ENCODE measurements around the gene NR2E1. TPM values are rescaled to one million over a fixed set of nuclear protein-coding genes. Genes with fewer than 3 reads are reported as not detected.

NR2E1 gene
- total RNA-seq, 1 donor from 2014 or later: not detected

GRCh38 chr6:108163267-108163643 lies 2.6 kb upstream of the NR2E1 start:
- no peaks in the 10 kb centered on the region for H3K9me3 Mint-ChIP-seq
- no peak overlapping the region for H3K4me3 Mint-ChIP-seq
- no peak overlapping the region for H3K27ac Mint-ChIP-seq
- peaks cover 99% of the 10 kb centered on the region for H3K27me3 Mint-ChIP-seq (ENCODE audit: low read depth)
- no peak for DNase-seq (ENCODE audit: low spot score in 2 of 2, unreplicated experiment in 2 of 2)
- no peaks in the 10 kb centered on the region for H3K36me3 Mint-ChIP-seq
- TF ChIP-seq, protein P1, sequence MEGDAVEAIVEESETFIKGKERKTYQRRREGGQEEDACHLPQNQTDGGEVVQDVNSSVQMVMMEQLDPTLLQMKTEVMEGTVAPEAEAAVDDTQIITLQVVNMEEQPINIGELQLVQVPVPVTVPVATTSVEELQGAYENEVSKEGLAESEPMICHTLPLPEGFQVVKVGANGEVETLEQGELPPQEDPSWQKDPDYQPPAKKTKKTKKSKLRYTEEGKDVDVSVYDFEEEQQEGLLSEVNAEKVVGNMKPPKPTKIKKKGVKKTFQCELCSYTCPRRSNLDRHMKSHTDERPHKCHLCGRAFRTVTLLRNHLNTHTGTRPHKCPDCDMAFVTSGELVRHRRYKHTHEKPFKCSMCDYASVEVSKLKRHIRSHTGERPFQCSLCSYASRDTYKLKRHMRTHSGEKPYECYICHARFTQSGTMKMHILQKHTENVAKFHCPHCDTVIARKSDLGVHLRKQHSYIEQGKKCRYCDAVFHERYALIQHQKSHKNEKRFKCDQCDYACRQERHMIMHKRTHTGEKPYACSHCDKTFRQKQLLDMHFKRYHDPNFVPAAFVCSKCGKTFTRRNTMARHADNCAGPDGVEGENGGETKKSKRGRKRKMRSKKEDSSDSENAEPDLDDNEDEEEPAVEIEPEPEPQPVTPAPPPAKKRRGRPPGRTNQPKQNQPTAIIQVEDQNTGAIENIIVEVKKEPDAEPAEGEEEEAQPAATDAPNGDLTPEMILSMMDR (IDR thresholded peaks at IDR 0.05; ENCODE audit: unreplicated experiment): no peak
- peaks cover 40% of the 10 kb centered on the region for H3K4me1 Mint-ChIP-seq

GRCh38 chr6:108163644-108164542 lies 1.9 kb upstream of the NR2E1 start:
- no peaks in the 10 kb centered on the region for H3K36me3 Mint-ChIP-seq
- H3K27ac Mint-ChIP-seq: no peak overlapping the region
- DNase-seq (ENCODE audit: low spot score in 2 of 2, unreplicated experiment in 2 of 2): no peak
- no peak overlapping the region for H3K4me3 Mint-ChIP-seq
- peaks cover 39% of the 10 kb centered on the region for H3K4me1 Mint-ChIP-seq
- peaks cover 99% of the 10 kb centered on the region for H3K27me3 Mint-ChIP-seq (ENCODE audit: low read depth)
- no peaks in the 10 kb centered on the region for H3K9me3 Mint-ChIP-seq
- TF ChIP-seq, protein P1 (IDR thresholded peaks at IDR 0.05; ENCODE audit: unreplicated experiment): no peak

DNA sequence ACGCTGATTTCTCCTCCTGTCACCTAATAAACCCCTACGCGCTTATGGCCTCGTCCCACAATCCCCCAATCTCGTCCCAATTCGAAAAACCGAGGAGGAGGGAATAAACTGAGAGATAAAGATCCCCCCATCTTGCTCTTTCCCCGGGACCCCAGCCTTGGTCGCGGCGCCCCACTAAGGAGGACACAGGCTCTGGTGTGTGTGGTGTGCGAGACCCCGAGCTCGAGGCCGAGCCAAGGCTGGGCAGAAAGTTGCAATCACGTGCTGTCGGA lies 1.3 kb upstream of the NR2E1 start:
- DNase-seq (ENCODE audit: low spot score in 2 of 2, unreplicated experiment in 2 of 2): no peak
- Mint-ChIP-seq H3K4me3 (peak overlapping the region; percentile 6), H3K36me3 (no peaks in the 10 kb centered on the region), H3K27me3 (ENCODE audit: low read depth) (peaks cover 99% of the 10 kb centered on the region), H3K27ac (no peak overlapping the region), H3K4me1 (peaks cover 43% of the 10 kb centered on the region), H3K9me3 (no peaks in the 10 kb centered on the region)
- TF ChIP-seq, protein P1 (IDR thresholded peaks at IDR 0.05; ENCODE audit: unreplicated experiment): no peak

- H3K4me1 Mint-ChIP-seq: peaks cover 43% of the 10 kb centered on the region
- peak overlapping the region; percentile 44 for H3K4me3 Mint-ChIP-seq
- no peaks in the 10 kb centered on the region for H3K36me3 Mint-ChIP-seq
- TF ChIP-seq, protein P1 (IDR thresholded peaks at IDR 0.05; ENCODE audit: unreplicated experiment): no peak
- no peak for DNase-seq (ENCODE audit: low spot score in 2 of 2, unreplicated experiment in 2 of 2)
- H3K27ac Mint-ChIP-seq: no peak overlapping the region
- H3K9me3 Mint-ChIP-seq: no peaks in the 10 kb centered on the region
- H3K27me3 Mint-ChIP-seq (ENCODE audit: low read depth): peaks cover 99% of the 10 kb centered on the region
Observed at GRCh38 chr6:108164815-108165706, 761 bp upstream of the NR2E1 start.

- peak in 1 of 2 experiments; percentile 39 for DNase-seq (ENCODE audit: low spot score in 2 of 2, unreplicated experiment in 2 of 2)
- H3K27me3 Mint-ChIP-seq (ENCODE audit: low read depth): peaks cover 99% of the 10 kb centered on the region
- H3K4me1 Mint-ChIP-seq: peaks cover 45% of the 10 kb centered on the region
- peak overlapping the region; percentile 29 for H3K4me3 Mint-ChIP-seq
- TF ChIP-seq, protein P1 (IDR thresholded peaks at IDR 0.05; ENCODE audit: unreplicated experiment): no peak
- H3K36me3 Mint-ChIP-seq: no peaks in the 10 kb centered on the region
- no peak overlapping the region for H3K27ac Mint-ChIP-seq
- no peaks in the 10 kb centered on the region for H3K9me3 Mint-ChIP-seq
Observed at GRCh38 chr6:108166664-108167448, 1.0 kb downstream of the NR2E1 start.

Data from mesothelial cell of epicardium (in vitro differentiated cells).